GM12801 (cell line): Measurements from ENCODE around the gene PLAC9.

Experiments
- TF ChIP-seq, protein P1 (sequence below): IDR thresholded peaks from one replicate; pipeline ENCODE4 v1.5.1; 2011; ENCODE audit warnings: control low read depth; ENCODE audit not compliant: insufficient read length; ENCODE audit errors: extremely low read depth

PLAC9 gene

DNA sequence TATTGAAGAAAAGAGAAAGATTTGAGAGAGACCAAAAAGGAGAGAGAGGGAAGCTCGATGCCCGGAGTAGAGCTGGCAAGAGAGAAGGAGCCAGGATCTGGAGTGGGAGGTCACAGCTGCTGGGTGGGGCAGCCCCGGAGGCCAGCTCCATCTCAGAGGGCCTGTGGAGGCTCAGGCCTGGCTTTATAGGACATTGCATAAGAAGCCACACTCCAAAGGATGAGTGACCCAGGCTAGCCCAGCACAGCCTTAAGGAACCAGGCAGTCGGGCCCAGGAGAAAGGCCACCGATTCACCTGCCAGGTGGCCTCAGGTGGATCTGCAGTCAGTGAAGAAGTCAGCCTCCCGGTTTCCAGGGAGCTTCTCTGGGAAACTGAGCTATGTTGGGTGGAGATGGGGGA lies 676 bp downstream of the PLAC9 start:
- TF ChIP-seq, protein P1, sequence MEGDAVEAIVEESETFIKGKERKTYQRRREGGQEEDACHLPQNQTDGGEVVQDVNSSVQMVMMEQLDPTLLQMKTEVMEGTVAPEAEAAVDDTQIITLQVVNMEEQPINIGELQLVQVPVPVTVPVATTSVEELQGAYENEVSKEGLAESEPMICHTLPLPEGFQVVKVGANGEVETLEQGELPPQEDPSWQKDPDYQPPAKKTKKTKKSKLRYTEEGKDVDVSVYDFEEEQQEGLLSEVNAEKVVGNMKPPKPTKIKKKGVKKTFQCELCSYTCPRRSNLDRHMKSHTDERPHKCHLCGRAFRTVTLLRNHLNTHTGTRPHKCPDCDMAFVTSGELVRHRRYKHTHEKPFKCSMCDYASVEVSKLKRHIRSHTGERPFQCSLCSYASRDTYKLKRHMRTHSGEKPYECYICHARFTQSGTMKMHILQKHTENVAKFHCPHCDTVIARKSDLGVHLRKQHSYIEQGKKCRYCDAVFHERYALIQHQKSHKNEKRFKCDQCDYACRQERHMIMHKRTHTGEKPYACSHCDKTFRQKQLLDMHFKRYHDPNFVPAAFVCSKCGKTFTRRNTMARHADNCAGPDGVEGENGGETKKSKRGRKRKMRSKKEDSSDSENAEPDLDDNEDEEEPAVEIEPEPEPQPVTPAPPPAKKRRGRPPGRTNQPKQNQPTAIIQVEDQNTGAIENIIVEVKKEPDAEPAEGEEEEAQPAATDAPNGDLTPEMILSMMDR = no peak

DNA sequence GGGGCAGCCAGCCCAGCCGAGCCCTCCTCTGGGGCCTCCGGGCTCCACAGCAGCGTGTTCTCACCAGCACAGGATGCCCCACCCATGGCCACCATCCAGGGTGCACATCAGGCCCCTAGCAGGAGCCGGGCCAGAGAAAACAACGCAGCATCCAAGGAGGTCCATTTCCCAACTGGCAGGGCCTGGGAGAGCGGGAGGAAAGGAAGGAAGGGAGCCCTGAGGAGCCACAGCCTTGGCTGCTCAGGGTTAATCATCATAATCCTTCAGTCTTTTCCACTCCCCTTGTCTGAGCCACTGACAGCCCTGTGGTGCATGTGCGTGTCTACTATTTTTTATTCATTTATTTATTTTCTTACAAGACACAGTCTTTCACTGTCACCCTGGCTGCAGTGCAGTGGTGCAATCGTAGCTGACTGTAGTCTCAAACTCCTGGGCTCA lies 3.6 kb downstream of the PLAC9 start:
- TF ChIP-seq, protein P1 = no peak

DNA sequence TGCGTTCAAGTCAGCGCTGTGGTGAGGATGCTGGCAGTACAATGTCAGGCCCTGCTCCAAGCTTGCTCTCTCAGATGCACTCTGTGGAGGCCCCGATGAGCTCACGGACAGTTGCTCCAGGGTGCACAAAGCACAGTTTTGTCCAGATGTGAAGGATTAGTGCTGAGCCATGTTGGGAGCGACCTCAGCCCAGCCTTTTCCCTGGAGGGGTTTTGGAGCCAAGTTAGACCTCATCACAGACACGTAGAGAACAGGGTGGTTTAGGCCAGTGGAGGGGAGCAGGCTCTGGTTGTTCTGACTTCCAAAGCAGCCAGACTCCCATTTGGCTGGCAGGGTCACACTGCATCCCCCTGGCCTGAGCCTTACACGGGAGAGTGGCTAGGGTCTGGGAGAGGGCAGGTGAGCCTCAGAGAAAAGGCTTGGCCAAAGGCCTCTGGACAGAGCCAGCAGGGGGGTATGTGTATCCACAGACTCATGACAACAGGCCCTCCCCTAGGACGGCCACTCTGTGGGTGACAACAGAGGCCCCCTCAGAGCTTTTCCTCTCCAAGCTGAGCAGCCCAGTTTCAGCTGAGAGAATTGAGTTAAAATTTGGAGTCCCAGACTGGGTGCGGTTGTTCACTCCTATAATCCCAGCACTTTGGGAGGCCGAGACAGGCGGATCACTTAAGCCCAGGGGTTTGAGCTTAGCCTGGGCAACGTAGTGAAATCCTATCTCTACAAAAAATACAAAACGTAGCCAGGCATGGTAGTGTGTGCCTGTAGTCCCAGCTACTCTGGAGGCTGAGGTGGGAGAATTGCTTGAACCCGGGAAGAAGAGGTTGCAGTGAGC lies 4.7 kb downstream of the PLAC9 start:
- TF ChIP-seq, protein P1 = no peak

DNA sequence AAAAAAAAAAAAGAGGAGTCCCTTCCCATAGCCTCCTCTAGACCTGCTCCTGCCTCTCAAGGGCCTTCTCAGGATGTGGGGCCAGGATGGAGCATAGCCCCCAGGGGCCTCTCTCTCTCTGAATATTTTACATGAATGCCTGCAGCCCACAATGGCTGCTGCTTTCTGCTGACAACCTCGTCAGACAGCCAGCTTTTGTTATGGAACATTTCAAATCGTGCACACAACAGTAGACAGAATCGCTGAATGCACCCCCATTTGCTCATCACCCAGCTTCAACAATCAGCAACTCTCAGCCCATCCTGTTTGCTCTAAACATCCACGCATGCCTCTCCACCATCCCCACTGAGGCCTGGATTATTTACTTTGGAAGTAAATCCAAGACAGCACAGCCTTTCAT lies 5.4 kb downstream of the PLAC9 start:
- TF ChIP-seq, protein P1 = no peak

DNA sequence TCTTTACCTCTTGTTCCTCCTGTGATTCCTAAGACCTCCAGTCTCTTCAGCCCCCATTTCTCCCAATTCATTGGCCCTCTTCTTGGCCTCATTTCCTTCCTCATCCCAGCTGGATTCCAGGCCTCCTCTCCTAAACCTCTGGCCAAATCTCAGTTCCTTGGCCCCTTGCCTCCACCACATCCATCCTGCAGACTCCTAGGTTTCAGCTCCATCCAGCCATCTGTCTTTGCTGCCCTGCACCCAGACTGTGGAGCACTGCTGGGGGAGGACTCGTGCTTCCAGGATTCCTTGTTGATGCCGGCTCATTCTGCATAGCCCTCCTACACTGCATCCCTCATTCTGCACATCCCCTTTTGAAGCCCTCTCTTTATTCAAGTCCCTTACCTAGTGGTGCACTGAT lies 6.7 kb downstream of the PLAC9 start:
- TF ChIP-seq, protein P1 = no peak

DNA sequence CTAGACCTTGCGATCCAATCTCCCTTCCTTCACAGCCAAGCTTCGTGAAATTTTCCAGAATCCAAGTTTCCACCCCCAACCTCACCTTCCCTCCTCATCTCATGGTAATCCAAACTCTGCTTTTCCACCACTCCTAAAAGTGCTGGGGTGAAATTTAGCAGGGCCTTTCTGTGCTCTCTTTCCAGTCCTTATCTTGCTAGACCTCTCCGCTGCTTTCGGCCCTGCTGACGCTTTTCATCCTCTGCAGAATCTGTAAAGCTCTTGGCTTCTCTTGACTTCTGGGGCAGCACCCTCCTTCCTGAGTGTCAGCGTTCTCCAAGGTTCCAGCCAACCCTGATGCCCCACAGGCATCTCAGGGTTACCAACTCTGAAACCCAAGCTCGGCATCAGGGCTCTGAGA lies 7.7 kb downstream of the PLAC9 start:
- TF ChIP-seq, protein P1 = no peak

DNA sequence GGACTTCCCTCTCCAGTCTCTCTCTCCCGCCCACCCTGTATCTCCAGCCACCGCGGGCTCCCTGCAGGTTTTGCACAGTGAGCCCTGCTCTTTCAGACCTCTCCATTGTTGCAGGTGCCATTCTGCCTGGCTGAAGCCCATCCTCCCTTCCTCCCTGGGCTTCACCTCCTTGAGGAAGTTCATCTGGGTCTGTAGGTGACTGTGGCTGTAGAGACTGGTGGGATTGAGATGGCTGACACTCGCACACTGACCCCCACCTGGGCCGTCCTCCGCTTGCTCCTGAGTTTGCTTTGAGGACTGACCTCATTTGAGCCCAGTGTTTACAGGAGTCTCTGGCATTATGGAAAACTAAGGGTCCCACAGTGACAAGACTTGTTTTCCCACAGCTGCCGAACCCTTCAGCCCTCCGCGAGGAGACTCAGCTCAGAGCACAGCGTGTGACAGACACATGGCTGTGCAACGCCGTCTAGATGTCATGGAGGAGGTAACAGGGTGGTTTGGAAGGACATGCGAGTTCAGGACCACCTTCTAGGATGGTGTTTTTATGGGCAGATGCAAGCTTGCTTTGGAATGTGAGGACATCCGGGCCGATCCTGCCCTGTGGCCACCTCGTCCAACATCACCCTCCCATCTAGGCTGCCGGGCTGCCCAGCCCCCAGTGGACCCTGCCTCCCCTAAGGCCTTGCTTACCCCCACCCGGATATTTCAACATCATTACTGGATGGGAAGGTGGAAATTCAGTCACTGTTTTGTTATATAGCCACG lies 9.3 kb downstream of the PLAC9 start:
- TF ChIP-seq, protein P1 = no peak
